ENCODE measurements around the gene ARID1B. TPM values are rescaled to one million over a fixed set of nuclear protein-coding genes. Genes with fewer than 3 reads are reported as not detected.
A peak's percentile ranks its signal among the peaks of the same experiment; 100 is the strongest.

Gene ARID1B
- total and polyA plus RNA-seq, 2 of the 13 experiments (the other 11 are each of a cell fraction or from before 2014, with no cell fraction given) = 20.1 to 32.6 TPM

GRCh38 chr6:157221049-157221816 lies 444.1 kb downstream of the ARID1B start (continued):
- no peak for TF ChIP-seq ZNF367 (CRISPR knock-in tag; IDR thresholded peaks at IDR 0.05; ENCODE audit: borderline replicate concordance)
- TF ChIP-seq PHB2 (IDR thresholded peaks at IDR 0.05; ENCODE audit: partially characterized antibody) = no peak
- TF ChIP-seq RFX3 (CRISPR knock-in tag; IDR thresholded peaks at IDR 0.05) = no peak
- TF ChIP-seq HES4 (CRISPR knock-in tag; IDR thresholded peaks at IDR 0.05; ENCODE audit: borderline replicate concordance) = peak; percentile 64
- TF ChIP-seq ZNF703 (CRISPR knock-in tag; IDR thresholded peaks at IDR 0.05; ENCODE audit: borderline replicate concordance) = no peak
- TF ChIP-seq, protein P1, sequence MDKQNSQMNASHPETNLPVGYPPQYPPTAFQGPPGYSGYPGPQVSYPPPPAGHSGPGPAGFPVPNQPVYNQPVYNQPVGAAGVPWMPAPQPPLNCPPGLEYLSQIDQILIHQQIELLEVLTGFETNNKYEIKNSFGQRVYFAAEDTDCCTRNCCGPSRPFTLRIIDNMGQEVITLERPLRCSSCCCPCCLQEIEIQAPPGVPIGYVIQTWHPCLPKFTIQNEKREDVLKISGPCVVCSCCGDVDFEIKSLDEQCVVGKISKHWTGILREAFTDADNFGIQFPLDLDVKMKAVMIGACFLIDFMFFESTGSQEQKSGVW (CRISPR knock-in tag; IDR thresholded peaks at IDR 0.05; ENCODE audit: borderline replicate concordance) = no peak
- TF ChIP-seq, protein P2, sequence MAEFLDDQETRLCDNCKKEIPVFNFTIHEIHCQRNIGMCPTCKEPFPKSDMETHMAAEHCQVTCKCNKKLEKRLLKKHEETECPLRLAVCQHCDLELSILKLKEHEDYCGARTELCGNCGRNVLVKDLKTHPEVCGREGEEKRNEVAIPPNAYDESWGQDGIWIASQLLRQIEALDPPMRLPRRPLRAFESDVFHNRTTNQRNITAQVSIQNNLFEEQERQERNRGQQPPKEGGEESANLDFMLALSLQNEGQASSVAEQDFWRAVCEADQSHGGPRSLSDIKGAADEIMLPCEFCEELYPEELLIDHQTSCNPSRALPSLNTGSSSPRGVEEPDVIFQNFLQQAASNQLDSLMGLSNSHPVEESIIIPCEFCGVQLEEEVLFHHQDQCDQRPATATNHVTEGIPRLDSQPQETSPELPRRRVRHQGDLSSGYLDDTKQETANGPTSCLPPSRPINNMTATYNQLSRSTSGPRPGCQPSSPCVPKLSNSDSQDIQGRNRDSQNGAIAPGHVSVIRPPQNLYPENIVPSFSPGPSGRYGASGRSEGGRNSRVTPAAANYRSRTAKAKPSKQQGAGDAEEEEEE (CRISPR knock-in tag; IDR thresholded peaks at IDR 0.05; ENCODE audit: borderline replicate concordance) = no peak
- TF ChIP-seq, protein P3, sequence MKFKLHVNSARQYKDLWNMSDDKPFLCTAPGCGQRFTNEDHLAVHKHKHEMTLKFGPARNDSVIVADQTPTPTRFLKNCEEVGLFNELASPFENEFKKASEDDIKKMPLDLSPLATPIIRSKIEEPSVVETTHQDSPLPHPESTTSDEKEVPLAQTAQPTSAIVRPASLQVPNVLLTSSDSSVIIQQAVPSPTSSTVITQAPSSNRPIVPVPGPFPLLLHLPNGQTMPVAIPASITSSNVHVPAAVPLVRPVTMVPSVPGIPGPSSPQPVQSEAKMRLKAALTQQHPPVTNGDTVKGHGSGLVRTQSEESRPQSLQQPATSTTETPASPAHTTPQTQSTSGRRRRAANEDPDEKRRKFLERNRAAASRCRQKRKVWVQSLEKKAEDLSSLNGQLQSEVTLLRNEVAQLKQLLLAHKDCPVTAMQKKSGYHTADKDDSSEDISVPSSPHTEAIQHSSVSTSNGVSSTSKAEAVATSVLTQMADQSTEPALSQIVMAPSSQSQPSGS (CRISPR knock-in tag; IDR thresholded peaks at IDR 0.05) = no peak
- peak; percentile 61; the same call in 1 of the 2 replicates for TF ChIP-seq ZNF569 (CRISPR knock-in tag; IDR thresholded peaks at IDR 0.05; ENCODE audit: borderline replicate concordance)
- TF ChIP-seq, protein P4, sequence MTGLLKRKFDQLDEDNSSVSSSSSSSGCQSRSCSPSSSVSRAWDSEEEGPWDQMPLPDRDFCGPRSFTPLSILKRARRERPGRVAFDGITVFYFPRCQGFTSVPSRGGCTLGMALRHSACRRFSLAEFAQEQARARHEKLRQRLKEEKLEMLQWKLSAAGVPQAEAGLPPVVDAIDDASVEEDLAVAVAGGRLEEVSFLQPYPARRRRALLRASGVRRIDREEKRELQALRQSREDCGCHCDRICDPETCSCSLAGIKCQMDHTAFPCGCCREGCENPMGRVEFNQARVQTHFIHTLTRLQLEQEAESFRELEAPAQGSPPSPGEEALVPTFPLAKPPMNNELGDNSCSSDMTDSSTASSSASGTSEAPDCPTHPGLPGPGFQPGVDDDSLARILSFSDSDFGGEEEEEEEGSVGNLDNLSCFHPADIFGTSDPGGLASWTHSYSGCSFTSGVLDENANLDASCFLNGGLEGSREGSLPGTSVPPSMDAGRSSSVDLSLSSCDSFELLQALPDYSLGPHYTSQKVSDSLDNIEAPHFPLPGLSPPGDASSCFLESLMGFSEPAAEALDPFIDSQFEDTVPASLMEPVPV (CRISPR knock-in tag; IDR thresholded peaks at IDR 0.05) = peak; percentile 92
- TF ChIP-seq, protein P5, sequence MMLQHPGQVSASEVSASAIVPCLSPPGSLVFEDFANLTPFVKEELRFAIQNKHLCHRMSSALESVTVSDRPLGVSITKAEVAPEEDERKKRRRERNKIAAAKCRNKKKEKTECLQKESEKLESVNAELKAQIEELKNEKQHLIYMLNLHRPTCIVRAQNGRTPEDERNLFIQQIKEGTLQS (CRISPR knock-in tag; IDR thresholded peaks at IDR 0.05) = no peak
- TF ChIP-seq ZNF33B (CRISPR knock-in tag; IDR thresholded peaks at IDR 0.05) = 0 out of 2 replicates have a peak, but pooled peaks have one; percentile 26
- TF ChIP-seq, protein P6, sequence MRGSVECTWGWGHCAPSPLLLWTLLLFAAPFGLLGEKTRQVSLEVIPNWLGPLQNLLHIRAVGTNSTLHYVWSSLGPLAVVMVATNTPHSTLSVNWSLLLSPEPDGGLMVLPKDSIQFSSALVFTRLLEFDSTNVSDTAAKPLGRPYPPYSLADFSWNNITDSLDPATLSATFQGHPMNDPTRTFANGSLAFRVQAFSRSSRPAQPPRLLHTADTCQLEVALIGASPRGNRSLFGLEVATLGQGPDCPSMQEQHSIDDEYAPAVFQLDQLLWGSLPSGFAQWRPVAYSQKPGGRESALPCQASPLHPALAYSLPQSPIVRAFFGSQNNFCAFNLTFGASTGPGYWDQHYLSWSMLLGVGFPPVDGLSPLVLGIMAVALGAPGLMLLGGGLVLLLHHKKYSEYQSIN (CRISPR knock-in tag; IDR thresholded peaks at IDR 0.05; ENCODE audit: borderline replicate concordance) = no peak
